ENCODE results near the gene ETV6.

Gene ETV6

DNA sequence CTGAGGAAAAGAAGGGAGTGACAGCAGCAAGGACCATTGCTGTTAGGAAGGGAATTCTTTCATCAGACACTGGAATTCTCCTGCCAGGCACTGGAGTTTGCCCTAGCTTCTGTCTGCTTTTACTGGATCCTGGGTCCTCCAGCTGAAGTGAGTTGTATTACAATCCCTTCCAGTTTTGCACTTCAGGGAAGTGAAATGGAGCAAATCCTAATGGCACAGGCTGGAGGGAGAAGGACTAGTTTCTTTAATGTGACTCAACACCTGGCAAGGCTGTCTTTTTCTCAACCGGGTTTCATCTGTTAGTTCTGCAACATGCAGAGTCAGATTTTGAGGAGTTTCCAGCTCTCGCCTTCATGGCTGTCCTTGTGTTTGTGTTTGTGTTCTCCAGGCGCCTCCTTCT is 45.8 kb downstream of the ETV6 start:
- DNase-seq (ENCODE audit: low spot score) = no peak
- TF ChIP-seq, protein P1, sequence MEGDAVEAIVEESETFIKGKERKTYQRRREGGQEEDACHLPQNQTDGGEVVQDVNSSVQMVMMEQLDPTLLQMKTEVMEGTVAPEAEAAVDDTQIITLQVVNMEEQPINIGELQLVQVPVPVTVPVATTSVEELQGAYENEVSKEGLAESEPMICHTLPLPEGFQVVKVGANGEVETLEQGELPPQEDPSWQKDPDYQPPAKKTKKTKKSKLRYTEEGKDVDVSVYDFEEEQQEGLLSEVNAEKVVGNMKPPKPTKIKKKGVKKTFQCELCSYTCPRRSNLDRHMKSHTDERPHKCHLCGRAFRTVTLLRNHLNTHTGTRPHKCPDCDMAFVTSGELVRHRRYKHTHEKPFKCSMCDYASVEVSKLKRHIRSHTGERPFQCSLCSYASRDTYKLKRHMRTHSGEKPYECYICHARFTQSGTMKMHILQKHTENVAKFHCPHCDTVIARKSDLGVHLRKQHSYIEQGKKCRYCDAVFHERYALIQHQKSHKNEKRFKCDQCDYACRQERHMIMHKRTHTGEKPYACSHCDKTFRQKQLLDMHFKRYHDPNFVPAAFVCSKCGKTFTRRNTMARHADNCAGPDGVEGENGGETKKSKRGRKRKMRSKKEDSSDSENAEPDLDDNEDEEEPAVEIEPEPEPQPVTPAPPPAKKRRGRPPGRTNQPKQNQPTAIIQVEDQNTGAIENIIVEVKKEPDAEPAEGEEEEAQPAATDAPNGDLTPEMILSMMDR (IDR thresholded peaks at IDR 0.05; ENCODE audit: extremely low read depth, missing control alignments) = no peak

DNA sequence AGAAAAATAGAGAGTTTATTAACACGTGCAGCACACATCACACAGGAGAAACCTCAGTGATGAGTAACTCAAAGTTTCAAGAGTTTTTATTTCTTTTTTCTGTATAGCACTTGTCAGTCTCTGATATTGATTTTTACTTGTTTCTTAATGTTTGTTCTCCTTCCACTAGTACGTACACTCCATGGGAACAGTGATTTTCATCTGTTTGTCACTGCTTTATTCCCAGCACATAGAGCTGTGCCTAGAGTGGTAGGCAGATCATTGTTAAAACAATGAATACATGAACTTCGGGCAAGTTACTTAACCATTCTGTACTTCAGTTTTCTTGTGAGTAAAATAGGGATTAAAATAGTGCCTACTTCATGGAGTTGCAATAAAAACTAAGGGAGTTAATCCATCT is 46.6 kb downstream of the ETV6 start:
- DNase-seq (ENCODE audit: low spot score) = no peak
- TF ChIP-seq, protein P1 (IDR thresholded peaks at IDR 0.05; ENCODE audit: extremely low read depth, missing control alignments) = no peak

DNA sequence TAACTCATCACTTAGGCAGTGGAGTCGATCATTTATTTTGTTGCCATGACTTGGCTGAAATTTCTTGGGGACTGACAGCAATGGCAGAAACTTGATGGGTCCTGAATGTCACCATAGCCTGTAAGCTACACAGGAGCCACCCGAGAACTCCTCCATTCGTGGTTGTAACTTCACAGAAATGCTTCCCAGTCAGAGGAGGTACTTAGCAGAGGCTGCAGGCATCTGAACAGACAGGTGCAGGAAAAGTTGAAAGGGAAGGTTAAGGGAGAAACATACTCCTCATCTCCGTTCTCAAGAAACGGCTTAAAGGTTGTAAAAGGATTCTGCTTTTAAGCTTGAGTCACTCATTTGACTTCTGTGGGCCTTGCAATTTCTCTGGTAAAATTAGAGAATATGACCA is 47.7 kb downstream of the ETV6 start:
- no peak for DNase-seq (ENCODE audit: low spot score)
- TF ChIP-seq, protein P1 (IDR thresholded peaks at IDR 0.05; ENCODE audit: extremely low read depth, missing control alignments) = no peak

DNA sequence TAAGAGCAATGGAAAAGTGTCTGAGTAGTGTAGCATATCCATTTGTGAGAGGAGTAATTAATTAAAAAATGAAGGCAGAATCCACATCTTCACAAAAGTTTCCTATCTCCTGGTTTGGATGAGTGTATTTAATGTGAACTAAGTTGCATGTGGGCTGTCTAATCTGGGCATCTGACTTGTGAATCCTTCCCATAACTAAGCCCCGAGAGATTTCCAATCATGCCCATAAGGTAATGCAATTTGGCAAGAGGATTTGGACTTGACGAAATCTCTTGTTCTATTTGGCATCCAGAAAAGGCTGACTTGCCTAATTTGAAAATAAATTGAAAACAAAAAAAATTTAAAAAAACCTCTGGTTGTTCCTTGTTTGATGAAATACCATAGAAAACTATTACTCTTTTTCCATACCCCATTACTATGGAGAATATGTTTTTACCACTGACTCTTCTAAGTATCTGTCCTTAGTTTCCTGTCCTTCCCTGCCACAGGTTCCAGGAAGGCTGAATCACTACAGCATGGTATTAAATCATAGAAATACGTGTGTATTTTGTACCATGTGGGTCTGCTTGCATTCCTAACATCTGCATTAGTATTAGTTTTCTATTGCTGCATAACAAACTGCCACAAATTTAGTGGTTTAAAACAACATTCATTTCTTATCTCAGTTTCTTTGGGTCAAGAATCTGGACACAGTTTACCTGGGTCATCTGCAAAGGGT is 48.4 kb downstream of the ETV6 start:
- TF ChIP-seq, protein P1 (IDR thresholded peaks at IDR 0.05; ENCODE audit: extremely low read depth, missing control alignments) = no peak
- no peak for DNase-seq (ENCODE audit: low spot score)

DNA sequence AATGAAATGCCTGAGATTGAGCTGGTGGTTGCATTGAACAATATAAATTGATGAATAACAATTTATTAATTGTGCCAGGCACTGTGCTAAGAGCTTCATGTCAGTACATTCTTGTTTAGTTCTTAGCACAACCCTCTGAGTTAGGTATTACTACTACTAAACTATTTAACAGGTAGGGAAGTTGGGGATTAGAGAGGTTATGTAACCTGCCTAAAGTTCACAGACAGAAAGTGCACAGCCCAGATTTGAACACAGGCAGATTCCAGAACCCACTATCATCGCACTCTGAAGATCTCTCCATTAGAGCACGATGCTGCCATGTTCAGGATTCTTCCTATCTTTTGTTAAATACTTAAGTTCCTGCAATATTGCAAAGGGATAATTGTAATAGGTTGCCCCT is 49.3 kb downstream of the ETV6 start:
- DNase-seq (ENCODE audit: low spot score) = no peak
- TF ChIP-seq, protein P1 (IDR thresholded peaks at IDR 0.05; ENCODE audit: extremely low read depth, missing control alignments) = no peak

DNA sequence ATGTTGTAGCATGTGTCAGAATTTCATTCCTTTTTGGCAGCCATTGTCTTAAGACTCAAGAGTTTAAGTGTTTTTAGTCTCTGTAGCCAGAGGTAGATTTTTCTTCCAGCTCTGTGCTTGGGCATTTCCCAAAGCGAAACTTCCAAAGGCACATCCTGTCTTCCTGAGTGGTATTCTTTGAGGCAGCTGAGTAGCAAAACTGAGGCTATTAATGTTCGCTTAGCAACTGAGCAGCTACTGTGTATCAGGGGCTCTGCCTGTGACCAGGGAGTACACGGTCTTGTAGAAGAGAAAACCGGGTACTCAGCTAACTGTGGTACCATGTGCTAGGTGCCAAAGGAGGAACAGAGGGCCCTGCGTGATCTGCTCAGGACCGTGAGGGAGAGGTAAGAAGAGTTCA is 52.0 kb downstream of the ETV6 start:
- TF ChIP-seq, protein P1 (IDR thresholded peaks at IDR 0.05; ENCODE audit: extremely low read depth, missing control alignments) = no peak
- DNase-seq (ENCODE audit: low spot score) = no peak

DNA sequence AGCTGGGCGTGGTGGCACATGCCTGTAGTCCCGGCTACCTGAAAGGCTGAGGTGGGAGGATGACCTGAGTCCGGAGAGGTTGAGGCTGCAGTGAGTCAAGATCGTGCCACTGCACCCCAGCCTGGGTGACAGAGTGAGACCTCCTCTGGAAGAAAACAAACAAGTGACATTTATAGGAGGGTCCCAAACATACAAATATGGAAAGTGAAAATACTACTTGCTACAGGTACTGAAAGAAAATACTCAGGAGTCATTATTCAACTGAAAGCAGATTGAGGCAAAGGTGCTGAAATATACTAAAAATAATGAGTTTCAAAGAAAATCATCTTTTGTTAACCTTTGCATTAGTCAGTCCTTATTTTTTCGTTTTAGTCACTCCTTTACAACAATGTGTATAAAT is 53.5 kb downstream of the ETV6 start:
- DNase-seq (ENCODE audit: low spot score) = peak; percentile 36
- TF ChIP-seq, protein P1 (IDR thresholded peaks at IDR 0.05; ENCODE audit: extremely low read depth, missing control alignments) = no peak
